PC-9 (cell line): ENCODE results near the gene SLC6A6.

Experiments
- EZH2 ChIP-seq: fragments of 200-600 bp; sonication (generic); IDR thresholded peaks from 2 replicates; pipeline ENCODE4 v1.8.0; 2017; ENCODE audit warnings: antibody characterized with exemption, low read depth
- TF ChIP-seq, protein P1 (sequence below): fragments of 200-600 bp; sonication (generic); conservative IDR thresholded peaks from 2 replicates; pipeline ENCODE4 v1.6.1; 2017; ENCODE audit warnings: mixed run types, antibody characterized with exemption, mild to moderate bottlenecking, moderate library complexity

DNA sequence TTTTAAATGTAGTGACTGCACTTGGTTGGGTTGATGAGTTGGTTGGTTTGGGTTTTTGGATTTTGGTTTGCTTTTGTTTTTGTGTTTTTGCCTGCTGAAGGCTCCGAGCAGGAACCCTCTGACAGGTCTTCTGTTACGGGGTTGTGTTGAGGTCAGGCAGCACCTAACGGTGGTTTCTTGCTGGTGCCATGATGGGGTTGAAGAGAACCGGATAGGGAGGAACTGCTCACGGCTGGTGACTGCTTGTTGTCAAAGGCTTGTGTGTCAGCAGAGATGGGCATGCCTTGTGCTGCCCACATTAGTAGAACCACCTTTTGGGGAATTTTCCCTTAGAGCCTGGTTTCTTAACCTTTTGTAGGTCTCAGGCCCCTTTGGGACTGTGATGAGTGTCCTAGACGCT lies 42.0 kb downstream of the SLC6A6 start:
- TF ChIP-seq, protein P1, sequence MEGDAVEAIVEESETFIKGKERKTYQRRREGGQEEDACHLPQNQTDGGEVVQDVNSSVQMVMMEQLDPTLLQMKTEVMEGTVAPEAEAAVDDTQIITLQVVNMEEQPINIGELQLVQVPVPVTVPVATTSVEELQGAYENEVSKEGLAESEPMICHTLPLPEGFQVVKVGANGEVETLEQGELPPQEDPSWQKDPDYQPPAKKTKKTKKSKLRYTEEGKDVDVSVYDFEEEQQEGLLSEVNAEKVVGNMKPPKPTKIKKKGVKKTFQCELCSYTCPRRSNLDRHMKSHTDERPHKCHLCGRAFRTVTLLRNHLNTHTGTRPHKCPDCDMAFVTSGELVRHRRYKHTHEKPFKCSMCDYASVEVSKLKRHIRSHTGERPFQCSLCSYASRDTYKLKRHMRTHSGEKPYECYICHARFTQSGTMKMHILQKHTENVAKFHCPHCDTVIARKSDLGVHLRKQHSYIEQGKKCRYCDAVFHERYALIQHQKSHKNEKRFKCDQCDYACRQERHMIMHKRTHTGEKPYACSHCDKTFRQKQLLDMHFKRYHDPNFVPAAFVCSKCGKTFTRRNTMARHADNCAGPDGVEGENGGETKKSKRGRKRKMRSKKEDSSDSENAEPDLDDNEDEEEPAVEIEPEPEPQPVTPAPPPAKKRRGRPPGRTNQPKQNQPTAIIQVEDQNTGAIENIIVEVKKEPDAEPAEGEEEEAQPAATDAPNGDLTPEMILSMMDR = no peak
- no peak for TF ChIP-seq EZH2
